Measurements from ENCODE around the gene USP49.
A peak's percentile ranks its signal among the peaks of the same experiment; 100 is the strongest.

Gene USP49

GRCh38 chr6:41927253-41927652 is 32.1 kb upstream of the USP49 start:
- DNase-seq: no peak

GRCh38 chr6:41922154-41922553 is 27.0 kb upstream of the USP49 start:
- no peak for DNase-seq

GRCh38 chr6:41921712-41921998 is 26.5 kb upstream of the USP49 start:
- DNase-seq: no peak

- peak; percentile 38 for DNase-seq
These were observed 25.9 kb upstream of the USP49 start, which contains the start of the genes BYSL and MED20 for GRCh38 chr6:41920921-41921711. Gene BYSL (plus strand): TSS chr6:41921499. CDS start chr6:41921563, 64 bp downstream. Gene MED20 (minus strand): TSS chr6:41921139. CDS start chr6:41921018, 121 bp downstream.

- DNase-seq: no peak
These were observed 22.4 kb upstream of the USP49 start for GRCh38 chr6:41917528-41917927.

- DNase-seq: no peak
These were observed 19.8 kb upstream of the USP49 start for GRCh38 chr6:41914869-41915530.

GRCh38 chr6:41914343-41914742 is 19.2 kb upstream of the USP49 start:
- DNase-seq: no peak

GRCh38 chr6:41909727-41910126 is 14.6 kb upstream of the USP49 start:
- DNase-seq: no peak

GRCh38 chr6:41901882-41902519 is 6.8 kb upstream of the USP49 start:
- DNase-seq: no peak

- no peak for DNase-seq
These were observed 5.7 kb upstream of the USP49 start for GRCh38 chr6:41900861-41901260.

- no peak for DNase-seq
These were observed 1.1 kb upstream of the USP49 start for GRCh38 chr6:41896281-41896680.

- no peak for DNase-seq
These were observed 542 bp downstream of the USP49 start for GRCh38 chr6:41894366-41895299.

- DNase-seq: no peak
These were observed 2.1 kb downstream of the USP49 start for GRCh38 chr6:41892921-41893564.

GRCh38 chr6:41887331-41887751 is 7.8 kb downstream of the USP49 start:
- DNase-seq: no peak

- DNase-seq: no peak
These were observed 9.2 kb downstream of the USP49 start for GRCh38 chr6:41885930-41886329.

- no peak for DNase-seq
These were observed 10.2 kb downstream of the USP49 start for GRCh38 chr6:41884957-41885356.

GRCh38 chr6:41881506-41881905 is 13.7 kb downstream of the USP49 start:
- no peak for DNase-seq

- DNase-seq: no peak
These were observed 16.2 kb downstream of the USP49 start for GRCh38 chr6:41878961-41879405.

GRCh38 chr6:41878246-41878645 is 16.9 kb downstream of the USP49 start:
- no peak for DNase-seq

- DNase-seq: no peak
These were observed 18.0 kb downstream of the USP49 start for GRCh38 chr6:41877051-41877680.

- DNase-seq: no peak
These were observed 20.4 kb downstream of the USP49 start for GRCh38 chr6:41874741-41875140.

- no peak for DNase-seq
These were observed 23.0 kb downstream of the USP49 start for GRCh38 chr6:41872147-41872546.
